Left ventricle myocardium inferior (tissue), 1 donor: ENCODE measurements around the gene CADPS2. TPM values are rescaled to one million over a fixed set of nuclear protein-coding genes. Genes with fewer than 3 reads are reported as not detected.

Experiments used
- DNase-seq: peaks from one replicate; pipeline ENCODE4 v3.0.0-alpha.2; 2020
- H3K27ac ChIP-seq: fragments of 200-600 bp; replicated peaks from 2 replicates; pipeline ENCODE4 v1.8.0; 2021
- H3K27me3 ChIP-seq: fragments of 200-600 bp; 2 replicates; pipeline ENCODE4 v1.8.0; 2021; ENCODE audit warnings: low read depth
- H3K36me3 ChIP-seq: fragments of 200-600 bp; 2 replicates; pipeline ENCODE4 v1.8.0; 2021
- H3K4me1 ChIP-seq: fragments of 200-600 bp; 2 replicates; pipeline ENCODE4 v1.8.0; 2021
- H3K4me3 ChIP-seq: fragments of 200-600 bp; 2 replicates; pipeline ENCODE4 v1.8.0; 2021; ENCODE audit warnings: mild to moderate bottlenecking, moderate library complexity
- H3K9me3 ChIP-seq: fragments of 200-600 bp; replicated peaks from 2 replicates; pipeline ENCODE4 v1.8.0; 2021
- CTCF ChIP-seq: fragments of 200-600 bp; IDR thresholded peaks from 2 replicates; pipeline ENCODE4 v1.8.0; 2021; ENCODE audit warnings: antibody characterized with exemption, mild to moderate bottlenecking, borderline replicate concordance
- intact Hi-C: fragments of 100-400 bp; cut with micrococcal nuclease; formaldehyde crosslinking; loops from one replicate; pipeline ENCODE4 v1.11.0; 2022
- total RNA-seq: library from RNA; stranded (reverse); fragmentation: NEBNext Ultra II Directional; extraction: Animal tissue kit (Norgen Biotek cat#: 25700); gene quantifications from one replicate; pipeline ENCODE4 v1.2.1, GENCODE V29; 2021
- donor health status: DM: no; HTN: yes; CAD: no; lungs with severe emphysema.

The CADPS2 gene
- total RNA-seq, 1 donor from 2014 or later: 11.9 TPM

- DNase-seq: no peak
- intact Hi-C loops: no loop called here
These were observed 422.6 kb downstream of the CADPS2 start for GRCh38 chr7:122463631-122464030.

GRCh38 chr7:122460936-122461335 lies 425.3 kb downstream of the CADPS2 start:
- Histone ChIP-seq H3K9me3 (no peaks in the 10 kb centered on the region), H3K36me3 (peaks cover 1% of the 10 kb centered on the region), H3K4me3 (no peak overlapping the region), H3K4me1 (no peaks in the 10 kb centered on the region), H3K27ac (no peak overlapping the region), H3K27me3 (no peaks in the 10 kb centered on the region)
- no peak for TF ChIP-seq CTCF
- intact Hi-C loops: no loop called here
- DNase-seq: no peak

More at GRCh38 chr7:122463631-122464030, 422.6 kb downstream of the CADPS2 start:
- Histone ChIP-seq H3K27ac (no peak overlapping the region), H3K4me3 (no peak overlapping the region), H3K27me3 (no peaks in the 10 kb centered on the region), H3K36me3 (peaks cover 5% of the 10 kb centered on the region), H3K9me3 (no peaks in the 10 kb centered on the region), H3K4me1 (no peaks in the 10 kb centered on the region)
- TF ChIP-seq CTCF: no peak

- H3K9me3 ChIP-seq: no peaks in the 10 kb centered on the region
- no peaks in the 10 kb centered on the region for H3K27me3 ChIP-seq
- no peak overlapping the region for H3K27ac ChIP-seq
- H3K4me1 ChIP-seq: no peaks in the 10 kb centered on the region
- H3K4me3 ChIP-seq: no peak overlapping the region
- intact Hi-C loops: no loop called here
- no peaks in the 10 kb centered on the region for H3K36me3 ChIP-seq
- no peak for DNase-seq
- no peak for TF ChIP-seq CTCF
These were observed 428.3 kb downstream of the CADPS2 start for GRCh38 chr7:122457969-122458368.

- intact Hi-C loops: no loop called here
- Histone ChIP-seq H3K36me3 (no peaks in the 10 kb centered on the region), H3K4me3 (no peak overlapping the region), H3K27me3 (no peaks in the 10 kb centered on the region), H3K4me1 (no peaks in the 10 kb centered on the region), H3K9me3 (no peaks in the 10 kb centered on the region), H3K27ac (no peak overlapping the region)
- no peak for DNase-seq
- no peak for TF ChIP-seq CTCF
These were observed 428.9 kb downstream of the CADPS2 start for GRCh38 chr7:122457325-122457724.

- no peak overlapping the region for H3K27ac ChIP-seq
- H3K4me1 ChIP-seq: no peaks in the 10 kb centered on the region
- peaks cover 7% of the 10 kb centered on the region for H3K36me3 ChIP-seq
- no peak overlapping the region for H3K4me3 ChIP-seq
- intact Hi-C loops: no loop called here
- no peaks in the 10 kb centered on the region for H3K27me3 ChIP-seq
- no peak for TF ChIP-seq CTCF
- no peaks in the 10 kb centered on the region for H3K9me3 ChIP-seq
- no peak for DNase-seq
These were observed 431.3 kb downstream of the CADPS2 start for GRCh38 chr7:122454776-122455507.
